Cerebellar cortex (tissue), 1 donor: Measurements from ENCODE around the gene PIM2.

Source experiments
- DNase-seq: peaks from one replicate; pipeline ENCODE4 v3.0.0-alpha.2; 2015; ENCODE audit warnings: low spot score

The PIM2 gene

DNA sequence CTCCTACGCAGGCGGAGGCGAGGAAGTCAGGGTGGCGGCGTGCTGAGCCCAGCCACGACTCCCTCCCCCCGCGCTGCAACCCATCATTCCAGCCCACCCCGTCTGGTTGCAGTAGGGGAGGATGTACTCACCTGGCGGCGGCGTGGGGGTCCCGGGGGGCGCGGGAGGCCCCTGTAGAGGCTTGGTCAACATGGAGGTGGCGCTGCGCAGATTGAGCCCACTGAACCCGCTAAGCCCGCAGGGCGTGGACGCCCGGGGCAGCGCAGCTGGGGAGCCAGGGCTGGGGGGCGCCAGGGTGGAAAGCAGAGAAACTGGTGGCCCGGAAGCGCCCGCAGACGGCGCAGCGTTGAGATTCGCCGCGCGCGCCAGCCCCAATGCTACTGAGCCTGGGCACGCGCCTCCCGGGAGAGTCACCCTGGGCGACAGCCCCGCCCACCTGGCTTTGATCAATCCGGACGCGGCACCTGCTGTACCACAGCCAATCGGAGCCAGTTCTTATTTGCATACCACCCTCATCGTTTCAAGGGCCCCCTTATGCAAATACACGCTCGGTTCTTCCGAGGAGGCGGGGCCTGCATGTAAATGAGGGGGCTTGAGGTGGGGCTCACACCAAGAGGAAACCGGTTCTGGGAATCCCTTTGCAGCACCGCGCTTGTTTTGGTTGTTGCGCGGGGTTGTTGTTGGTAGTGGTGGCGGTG lies at the start of gene PIM2:
Gene PIM2 (minus strand): TSS at position 382 of the 698 bp plus-strand sequence. CDS start 190 bp downstream, at position 192.
- peak; percentile 97 for DNase-seq

DNA sequence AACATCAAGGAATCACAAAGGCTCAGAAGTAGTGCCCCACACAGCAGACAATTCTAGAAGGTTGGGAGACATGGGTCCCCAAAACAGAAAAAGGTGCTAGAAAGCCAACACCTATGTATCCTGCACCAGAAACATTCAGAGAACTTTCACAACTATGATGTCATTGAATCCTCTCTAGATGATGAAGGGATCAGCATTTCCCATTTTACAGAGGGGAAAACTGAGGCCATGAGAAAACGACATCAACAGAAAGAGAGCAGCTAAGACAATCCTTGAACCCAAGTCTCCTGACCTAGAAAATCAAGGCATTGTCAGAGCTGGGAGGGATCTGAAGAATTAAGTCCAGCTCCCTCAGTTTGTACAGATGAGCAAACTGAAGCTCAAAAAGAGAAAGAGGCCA lies 49.6 kb upstream of the PIM2 start:
- DNase-seq: no peak

DNA sequence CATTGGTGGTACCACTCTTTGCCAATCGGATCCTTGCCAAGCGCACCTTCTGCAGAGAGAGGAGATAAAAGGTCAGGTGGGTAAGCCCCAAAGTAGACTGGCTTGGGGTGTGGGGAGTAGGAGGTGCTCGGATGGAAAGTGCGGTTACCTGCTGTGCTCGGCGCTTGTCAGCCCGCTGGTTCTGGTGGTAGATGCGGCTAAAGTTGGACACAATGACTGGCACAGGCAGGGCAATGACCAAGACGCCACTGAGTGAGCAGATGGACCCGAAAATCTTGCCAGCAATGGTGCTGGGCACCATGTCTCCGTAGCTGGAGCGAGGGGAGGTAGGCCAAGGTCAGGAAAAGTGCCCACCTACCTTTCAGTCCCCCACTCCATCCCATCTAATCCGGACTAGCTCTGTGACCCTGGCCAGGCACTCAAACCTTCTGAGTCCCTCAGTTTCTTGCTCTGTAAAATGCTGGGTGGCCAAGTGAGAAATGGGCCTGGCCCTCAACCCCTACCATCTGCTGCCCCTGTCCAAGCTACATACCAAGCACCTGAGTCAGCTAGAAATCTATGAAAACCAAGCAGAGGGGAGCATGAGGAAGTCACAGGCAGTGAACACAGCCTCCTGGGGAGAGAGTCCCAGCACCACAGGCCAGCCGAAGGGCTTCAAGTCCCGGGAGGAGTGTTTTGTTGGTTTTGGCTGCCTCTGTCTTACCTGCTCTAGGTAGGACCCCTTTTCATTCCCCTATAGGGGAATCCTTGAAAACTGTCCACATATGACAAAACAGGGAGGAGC lies 48.2 kb upstream of the PIM2 start:
- DNase-seq: peak; percentile 77

DNA sequence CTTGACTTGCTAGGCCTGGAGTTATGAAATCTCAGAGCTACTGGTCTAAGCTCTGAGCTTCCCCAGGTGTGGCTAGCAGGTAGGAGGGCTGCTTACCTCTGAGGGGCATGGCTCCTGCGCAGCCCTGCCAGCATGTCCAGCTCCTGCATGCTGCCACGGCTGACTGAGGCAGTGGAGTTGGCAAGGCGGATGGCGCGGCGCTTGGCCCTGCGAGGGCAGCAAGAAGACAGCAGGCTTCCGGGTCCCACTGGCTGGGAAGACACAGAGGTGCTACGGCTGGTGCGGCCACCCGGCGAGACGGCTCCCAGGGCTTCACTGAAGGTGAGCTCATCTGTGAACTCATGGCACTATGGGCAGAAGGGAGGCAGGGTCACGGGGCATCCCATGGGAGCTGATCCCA lies 47.1 kb upstream of the PIM2 start:
- no peak for DNase-seq

DNA sequence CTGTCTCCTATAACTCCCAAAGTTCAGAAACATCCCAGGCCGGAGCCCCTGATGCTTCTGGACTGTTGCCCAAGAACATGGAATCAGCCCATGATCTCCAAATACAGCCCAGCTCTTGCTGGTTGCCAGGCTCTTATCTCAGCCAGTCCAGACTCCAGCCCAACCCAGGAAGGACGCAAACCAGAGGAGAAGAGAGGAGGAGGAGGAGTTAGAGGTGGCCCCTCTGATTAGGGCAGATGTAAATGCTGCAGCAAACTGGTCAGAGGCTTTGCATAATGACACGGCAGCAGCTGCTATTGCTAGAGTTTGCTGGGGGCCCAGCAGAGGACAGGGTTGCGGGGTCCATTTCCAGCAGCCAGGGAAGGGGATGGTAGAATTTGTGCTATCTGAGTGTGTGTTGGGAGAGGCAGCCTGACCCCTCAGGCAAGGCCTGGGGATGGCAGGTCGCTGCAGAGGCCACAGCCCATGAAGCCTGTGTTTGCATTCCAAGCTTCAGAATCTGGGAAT lies 42.8 kb upstream of the PIM2 start:
- no peak for DNase-seq

DNA sequence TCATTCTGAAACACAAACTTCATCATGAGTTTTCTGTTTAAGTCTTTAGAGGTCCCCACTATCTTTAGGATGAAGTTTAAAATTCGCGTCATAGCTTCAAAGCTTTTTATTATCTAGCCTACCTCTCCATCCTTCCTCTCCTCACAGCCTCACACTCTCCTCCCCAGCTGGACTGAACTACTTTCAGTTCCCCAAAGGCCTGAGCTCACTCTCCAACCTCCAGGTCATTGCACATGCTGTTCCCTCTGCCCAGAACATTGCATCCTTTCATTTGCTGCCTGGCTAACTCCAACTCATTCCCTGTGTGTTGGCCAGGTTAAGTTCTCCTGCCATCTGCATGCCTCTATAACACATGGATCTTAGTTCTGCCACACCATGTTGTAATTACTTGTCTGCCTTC lies 41.5 kb upstream of the PIM2 start:
- peak; percentile 21 for DNase-seq

DNA sequence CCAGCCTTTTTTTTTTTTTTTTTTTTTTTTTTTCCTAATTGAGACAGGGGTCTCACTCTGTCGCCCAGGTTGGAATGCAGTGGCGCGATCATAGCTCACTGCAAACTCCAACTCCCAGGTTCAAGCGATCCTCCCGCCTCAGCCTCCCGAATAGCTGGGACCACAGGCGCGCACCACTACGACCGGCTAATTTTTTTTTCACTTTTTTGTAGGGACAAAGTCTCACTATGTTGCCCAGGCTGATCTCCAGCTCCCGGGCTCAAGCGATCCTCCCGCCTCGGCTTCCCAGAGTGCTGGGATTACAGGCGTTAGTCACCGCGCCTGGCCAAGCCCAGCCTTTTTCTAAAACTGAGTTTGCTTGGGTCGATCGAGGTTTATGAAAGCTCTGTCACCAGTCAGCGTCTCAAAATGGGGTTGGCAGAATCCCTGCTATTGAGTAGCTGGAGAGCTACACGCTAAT lies 39.8 kb upstream of the PIM2 start:
- DNase-seq: peak; percentile 22

DNA sequence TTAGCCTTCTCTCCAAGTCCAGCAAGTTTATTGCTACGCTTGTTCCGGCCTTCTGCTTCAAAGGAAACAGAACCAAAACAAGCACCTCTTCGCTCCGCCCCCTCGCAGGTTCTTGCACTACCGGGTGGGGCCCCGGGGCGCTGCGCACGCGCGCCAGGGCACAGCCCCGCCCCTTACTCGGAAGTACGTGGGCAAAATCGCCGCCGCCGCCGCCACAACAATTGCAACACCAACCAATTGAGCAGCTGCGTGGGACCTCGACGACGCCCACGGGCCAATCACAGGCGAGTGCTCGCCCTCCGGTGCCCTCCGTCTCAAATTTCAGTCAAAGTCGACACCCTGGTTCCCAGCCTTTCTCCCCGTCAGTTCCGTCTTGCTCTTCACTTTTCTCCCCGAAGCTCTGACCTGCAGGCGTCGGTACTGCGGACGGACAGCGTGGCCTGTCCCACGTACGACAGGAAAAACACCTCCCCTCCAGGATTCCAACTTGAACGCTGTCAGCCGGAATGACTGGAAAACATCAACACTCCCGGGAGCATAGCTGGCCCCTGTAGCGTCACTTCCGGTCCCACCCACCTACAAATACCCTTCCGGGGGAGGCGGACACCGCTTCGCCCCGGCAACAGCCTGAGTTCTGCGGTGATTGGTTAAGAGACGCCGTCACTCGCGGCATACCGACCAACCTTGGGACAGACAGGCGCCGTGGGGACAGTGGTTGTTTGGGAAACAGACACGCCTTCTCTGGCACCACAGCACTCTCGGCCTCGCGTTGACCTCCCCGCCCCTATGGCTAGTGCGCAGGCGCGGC lies 39.2 kb upstream of the PIM2 start:
- peak; percentile 97 for DNase-seq

DNA sequence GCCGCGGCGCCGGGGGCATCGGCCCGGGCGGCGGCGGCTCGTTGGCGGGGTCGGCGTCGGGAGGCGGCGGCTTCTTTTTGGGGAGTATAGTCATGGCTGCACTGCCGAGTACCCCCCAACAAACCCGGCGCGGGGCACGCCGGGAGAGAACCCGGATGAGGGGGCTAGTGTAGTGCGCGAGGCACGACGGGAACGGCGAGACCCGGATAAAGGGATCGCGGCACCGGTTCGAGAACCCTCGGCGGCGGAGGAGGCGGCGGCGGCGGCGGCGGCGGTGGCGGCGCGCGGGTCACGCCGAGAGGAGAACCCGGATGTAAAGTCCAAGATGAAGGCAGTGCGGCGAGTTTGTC lies 38.6 kb upstream of the PIM2 start, which contains the start of gene OTUD5:
Gene OTUD5 (minus strand): TSS at position 131 of the 350 bp plus-strand sequence. CDS start 37 bp downstream, at position 94.
- no peak for DNase-seq

DNA sequence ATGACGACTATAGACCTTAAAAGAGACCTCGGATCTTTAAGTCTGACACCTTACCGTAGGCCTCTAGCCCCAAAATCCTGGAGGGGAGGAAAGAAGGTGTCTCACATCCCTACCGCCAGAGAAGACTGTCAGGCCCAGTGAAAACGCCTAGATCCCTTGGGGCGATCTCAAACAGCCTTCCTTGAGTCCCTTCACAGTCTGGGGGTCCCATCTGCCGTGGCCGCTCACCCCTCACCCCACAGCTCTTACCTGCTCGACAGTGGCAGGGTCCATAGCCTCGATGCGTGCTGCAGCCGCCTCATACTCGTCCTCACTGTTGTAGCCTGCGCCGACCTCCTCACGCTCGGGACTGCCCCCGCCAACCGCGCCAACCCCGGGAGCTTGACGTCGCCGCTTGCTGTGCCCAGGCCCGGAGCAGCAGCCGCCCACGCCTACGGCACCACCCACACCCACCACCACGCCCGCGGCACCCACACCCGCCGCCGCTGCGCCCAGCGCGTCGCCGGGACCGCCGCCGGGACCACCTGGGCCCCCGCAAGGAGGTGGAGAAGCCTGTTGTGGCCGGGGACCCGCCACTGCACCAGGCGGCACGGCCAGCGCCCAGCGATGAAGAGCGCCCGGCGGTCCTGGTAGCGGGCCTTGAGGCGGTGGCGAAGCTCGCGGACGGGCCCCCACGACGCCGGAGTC lies 38.0 kb upstream of the PIM2 start:
- DNase-seq: no peak

DNA sequence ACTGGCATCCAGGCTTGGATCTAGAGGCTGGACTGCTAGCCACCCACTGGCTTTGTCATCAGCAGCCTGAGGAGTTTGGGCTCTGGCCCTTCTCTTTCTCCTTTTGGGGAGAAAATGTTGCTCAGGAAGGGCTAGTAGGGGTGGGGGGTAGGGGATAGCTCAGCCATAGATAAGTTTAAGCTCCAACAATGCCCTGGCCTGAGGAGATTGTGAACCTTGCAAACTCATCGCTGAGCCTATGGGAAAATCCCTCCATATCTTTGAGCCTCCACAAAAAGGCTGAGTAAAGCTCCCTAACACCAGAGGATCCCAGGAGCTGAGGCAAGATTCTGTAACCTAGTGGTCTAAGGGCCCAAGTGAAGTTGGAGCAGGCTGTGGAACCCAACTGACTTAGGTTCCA lies 29.8 kb upstream of the PIM2 start:
- DNase-seq: no peak

DNA sequence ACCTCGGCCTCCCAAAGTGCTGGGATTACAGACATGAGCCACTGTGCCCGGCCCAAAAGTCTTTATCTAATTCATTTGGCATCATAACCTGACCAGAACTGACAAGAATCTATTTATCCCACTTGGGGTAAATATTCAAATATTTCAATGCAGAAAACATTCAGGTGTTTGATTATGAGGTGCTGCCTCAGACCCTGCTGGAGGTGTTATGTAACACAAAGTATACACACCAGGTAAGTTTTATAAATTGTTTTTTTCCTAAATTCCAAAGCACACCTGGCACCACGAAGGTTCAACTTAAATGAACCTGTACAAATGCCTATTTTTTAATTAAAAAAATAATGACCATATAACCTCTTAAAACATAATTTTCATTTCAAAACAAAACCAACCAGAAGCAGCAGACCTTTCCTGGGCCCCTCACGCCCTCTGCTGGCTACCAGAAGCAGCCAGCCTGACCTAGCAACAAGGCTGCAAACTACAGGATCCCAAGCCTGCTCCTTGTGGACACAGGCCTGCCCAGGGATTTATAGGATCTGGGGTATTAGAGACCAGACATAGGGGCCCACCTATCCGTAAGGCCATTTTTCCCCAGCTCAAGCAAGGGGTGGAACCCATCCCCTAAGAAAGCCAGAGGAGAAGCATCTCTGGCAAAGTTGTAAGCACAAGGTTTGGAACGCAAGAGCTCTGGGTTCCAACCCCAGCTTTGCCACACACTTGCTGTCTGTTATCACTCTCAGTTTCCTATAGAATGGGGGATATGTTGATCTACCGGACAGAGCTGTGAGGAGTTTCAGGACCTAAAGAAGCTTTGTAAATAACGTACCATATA lies 26.9 kb upstream of the PIM2 start:
- peak; percentile 73 for DNase-seq

DNA sequence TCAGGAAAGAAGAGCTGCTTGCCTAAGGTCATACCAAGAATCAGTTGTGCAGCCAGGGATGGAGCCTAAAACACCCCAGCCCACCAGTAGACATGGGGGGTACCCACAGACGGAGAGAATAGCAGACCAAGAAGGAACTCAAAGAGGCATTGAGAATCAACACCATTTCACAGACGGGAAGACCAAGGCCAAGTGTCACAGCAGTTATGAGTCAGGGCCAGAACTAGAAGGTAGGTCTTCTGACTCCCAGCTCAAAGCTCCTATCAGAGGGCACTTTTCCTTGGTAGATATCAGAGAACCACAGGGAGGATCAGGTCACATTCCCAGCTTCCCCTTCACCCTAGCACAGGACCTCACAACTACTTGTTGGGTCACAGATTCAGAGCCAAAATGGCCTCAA lies 24.1 kb upstream of the PIM2 start:
- no peak for DNase-seq

DNA sequence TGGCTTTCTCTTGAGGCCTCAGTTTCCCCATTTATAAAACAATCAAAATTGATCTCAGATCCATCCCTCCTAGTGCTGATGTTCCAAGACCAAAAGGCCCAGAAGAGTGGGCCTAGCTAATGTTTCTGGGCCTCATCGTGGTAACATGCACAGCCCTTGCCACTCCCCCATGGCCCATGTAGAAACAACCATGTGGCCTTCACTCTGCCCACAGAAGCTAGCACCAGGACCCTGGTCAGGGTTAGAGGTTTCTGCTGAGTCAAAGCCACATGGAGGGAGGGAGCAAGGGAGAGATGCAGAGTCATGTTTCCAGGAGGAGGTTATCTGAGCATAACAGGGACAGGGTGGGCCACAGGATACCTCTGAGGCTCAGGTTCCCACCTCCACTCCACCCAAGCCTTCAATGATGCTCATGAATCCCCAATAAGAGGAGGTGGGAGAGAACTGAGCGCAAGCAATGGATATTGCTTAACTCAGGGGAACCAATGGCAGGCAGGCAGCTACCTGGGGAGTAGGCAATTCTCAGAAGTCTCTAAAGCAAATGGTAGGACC lies 21.7 kb upstream of the PIM2 start:
- no peak for DNase-seq

DNA sequence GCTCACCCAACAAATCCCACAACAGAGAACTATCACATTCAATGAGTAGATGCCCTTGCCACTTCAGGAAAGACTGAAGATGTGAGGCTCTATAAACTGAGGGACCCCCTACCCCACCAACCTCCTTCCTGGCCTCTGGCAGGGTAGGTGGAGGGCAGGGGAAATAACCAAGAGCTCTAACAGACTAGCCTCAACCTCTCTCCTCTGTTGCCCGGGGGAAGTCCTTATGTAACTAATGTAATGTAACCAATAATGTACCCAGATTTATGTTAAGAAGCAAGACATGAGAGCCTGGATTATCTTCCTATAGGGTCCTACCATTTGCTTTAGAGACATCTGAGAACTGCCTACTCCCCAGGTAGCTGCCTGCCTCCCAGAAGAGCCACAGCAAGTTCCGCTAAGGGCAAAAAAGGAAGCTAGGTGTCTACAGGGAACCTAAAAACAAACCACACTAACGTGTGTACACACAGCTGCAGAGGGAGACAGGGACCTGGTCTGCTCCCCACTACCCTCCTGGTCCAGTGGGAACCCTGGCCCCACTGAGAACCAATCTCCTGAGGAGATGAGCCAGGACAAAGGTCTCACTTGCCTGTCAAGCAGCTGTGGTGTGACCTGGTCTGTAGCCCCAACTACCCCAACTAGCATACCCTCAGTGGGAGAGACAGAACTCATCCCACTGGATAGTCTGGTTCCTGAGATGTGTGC lies 20.9 kb upstream of the PIM2 start:
- no peak for DNase-seq

DNA sequence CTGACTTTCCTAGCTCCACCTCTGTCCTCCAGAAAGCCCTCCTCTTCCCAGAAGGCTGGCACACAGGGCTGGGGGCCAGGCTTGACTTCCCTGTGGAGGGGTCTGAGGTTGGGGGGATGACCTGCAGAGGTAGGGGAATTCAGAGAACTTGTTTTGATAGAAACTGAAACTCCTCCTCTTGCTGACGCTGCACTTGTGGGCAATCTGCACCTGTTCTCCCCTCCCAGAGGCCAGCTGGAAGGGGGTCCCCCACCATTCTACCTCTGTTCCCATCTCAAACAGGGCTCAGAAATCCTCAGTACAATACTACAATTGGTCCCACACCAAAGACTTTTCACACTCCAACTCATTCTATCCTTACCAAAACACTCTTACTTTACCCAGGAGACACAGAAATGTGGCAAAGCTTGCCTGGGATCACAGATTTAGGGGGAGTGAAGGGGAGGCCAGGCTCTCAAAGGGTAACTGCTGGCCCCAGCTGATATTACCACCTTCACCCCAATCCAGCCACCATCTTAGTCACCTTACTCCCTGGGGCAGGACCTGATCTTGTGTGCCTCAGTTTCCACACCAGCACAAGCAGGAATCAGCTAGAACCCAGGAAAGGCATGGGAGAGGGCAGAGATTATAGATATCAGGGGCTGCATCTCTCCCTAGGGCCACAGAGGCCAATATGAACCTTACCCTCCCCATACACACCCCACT lies 20.0 kb upstream of the PIM2 start:
- DNase-seq: no peak

DNA sequence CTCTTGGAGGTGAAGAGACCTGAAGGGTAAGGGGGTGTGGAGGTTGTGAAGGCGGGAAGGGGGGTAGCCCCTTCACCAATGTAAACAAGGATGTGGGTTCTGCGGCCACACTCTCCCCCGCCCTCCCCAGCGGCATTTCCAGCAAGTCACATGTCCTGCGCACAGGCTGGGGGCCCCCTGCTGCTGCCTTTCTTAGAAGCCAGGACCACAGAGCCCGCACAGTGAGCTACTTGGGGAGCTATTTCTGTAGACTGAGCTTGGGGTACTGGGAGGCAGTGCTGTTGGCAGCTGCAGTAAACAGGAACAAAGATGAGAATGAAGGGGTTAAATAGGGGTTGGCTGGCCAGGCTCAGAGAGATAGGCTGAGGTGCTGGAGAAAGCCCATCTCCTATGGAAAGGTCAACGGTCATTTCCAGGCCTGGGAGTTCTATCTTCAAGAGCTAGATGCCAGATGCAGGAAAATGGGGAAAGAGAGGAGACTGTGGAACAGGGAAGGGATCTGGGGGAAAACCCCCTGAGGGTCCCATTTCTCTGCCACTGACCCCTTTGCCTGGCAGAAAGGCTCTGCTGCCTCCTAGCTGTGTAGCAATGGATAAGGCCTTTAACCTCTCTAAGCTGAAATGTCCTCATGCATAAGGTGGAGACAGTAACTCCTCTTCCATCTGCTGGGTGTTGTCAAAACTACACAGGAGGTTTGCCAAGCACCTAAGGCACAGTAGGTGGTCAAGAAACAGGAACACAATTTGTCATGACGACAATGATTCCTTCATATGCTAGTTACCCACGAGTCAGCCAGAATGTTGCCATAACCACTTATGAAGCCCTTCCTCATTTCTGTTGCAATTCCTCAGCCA lies 18.5 kb upstream of the PIM2 start:
- DNase-seq: no peak

DNA sequence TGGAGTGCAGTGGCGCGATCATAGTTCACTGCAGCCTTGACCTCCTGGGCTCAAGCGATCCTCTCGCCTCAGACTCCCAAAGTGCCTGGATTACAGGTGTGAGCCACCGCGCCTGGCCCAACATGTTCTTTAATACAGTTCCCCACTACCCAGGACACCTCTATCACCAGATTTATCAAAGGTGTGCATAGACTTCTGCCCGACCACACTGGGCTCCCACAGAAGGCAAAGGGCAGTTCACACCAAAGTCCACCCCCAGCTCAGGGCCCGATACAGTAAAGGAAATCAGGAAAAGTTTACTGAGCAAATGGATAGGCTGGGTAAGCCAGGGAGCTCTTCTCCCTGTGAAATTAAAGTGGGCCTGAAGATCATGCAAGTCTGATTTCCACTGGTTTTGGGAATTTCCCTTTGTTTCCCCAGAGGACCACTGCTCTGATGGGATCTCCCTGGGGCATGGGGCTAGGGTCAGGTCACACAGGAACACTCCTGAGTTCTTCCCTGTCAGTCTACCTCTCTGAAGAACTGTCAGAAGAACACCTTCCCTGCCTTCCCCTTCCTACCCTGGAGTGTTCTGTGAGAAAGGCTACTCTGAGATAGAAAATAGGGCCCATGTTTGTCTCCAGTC lies 17.7 kb upstream of the PIM2 start:
- DNase-seq: no peak
